WTC11 (cell line): ENCODE measurements around the gene CEP78. TPM values are rescaled to one million over a fixed set of nuclear protein-coding genes. Genes with fewer than 3 reads are reported as not detected.

Experiments
- ATAC-seq: fragments of 200-7000 bp; cut with Tn5 transposase; 2 replicates; pipeline ENCODE4 v1.10.0; 2021; ENCODE audit warnings: mild to moderate bottlenecking, moderate library complexity
- CTCF ChIA-PET: fragments of 300-600 bp; sonication (Branson Sonifier 250); formaldehyde crosslinking; loops from one replicate; lab custom pipeline; 2021; ENCODE audit warnings: antibody characterized with exemption; lab: Charles Lee
- POLR2A ChIA-PET: fragments of 350-600 bp; sonication (Branson Sonifier 250); formaldehyde crosslinking; loops from one replicate; lab custom pipeline; 2021; ENCODE audit warnings: antibody characterized with exemption; lab: Charles Lee
- DNase-seq: peaks from one replicate; pipeline ENCODE4 v3.0.0; 2021; ENCODE audit warnings: low spot score
- H3K27ac Mint-ChIP-seq: 2 replicates; pipeline ENCODE4 v1.8.0; 2021; ENCODE audit warnings: mixed read lengths
- H3K27me3 Mint-ChIP-seq: 2 replicates; pipeline ENCODE4 v1.8.0; 2021; ENCODE audit warnings: low read depth, mild to moderate bottlenecking, moderate library complexity, mixed read lengths
- H3K36me3 Mint-ChIP-seq: 2 replicates; pipeline ENCODE4 v1.8.0; 2021; ENCODE audit warnings: mixed read lengths
- H3K4me1 Mint-ChIP-seq: 2 replicates; pipeline ENCODE4 v1.8.0; 2022; ENCODE audit warnings: mixed read lengths
- H3K4me3 Mint-ChIP-seq: 2 replicates; pipeline ENCODE4 v1.8.0; 2021; ENCODE audit warnings: mild to moderate bottlenecking, moderate library complexity, mixed read lengths
- H3K9me3 Mint-ChIP-seq: 2 replicates; pipeline ENCODE4 v1.8.0; 2021; ENCODE audit warnings: mixed read lengths
- AFF4 ChIP-seq: sonication (generic); formaldehyde crosslinking; IDR thresholded peaks from 2 replicates; pipeline ENCODE4 v1.8.1; 2023; ENCODE audit warnings: mild to moderate bottlenecking, missing genetic modification reagents, borderline replicate concordance
- ATF2 ChIP-seq: sonication (generic); formaldehyde crosslinking; IDR thresholded peaks from 2 replicates; pipeline ENCODE4 v1.8.1; 2022; ENCODE audit warnings: low read depth, missing genetic modification reagents, borderline replicate concordance
- CDX4 ChIP-seq: fragments of 250-450 bp; sonication (Bioruptor Pico); IDR thresholded peaks from 2 replicates; pipeline ENCODE4 v1.9.0; 2021; ENCODE audit warnings: moderate library complexity, mild to moderate bottlenecking, inconsistent platforms, borderline replicate concordance
- E2F1 ChIP-seq: sonication (generic); formaldehyde crosslinking; IDR thresholded peaks from 2 replicates; pipeline ENCODE4 v1.8.0; 2022; ENCODE audit warnings: mild to moderate bottlenecking, missing genetic modification reagents
- FOXK1 ChIP-seq: sonication (generic); formaldehyde crosslinking; IDR thresholded peaks from 2 replicates; pipeline ENCODE4 v1.8.0; 2022; ENCODE audit warnings: mild to moderate bottlenecking, moderate library complexity, missing genetic modification reagents
- GABPB1 ChIP-seq: sonication (generic); formaldehyde crosslinking; IDR thresholded peaks from 2 replicates; pipeline ENCODE4 v1.8.1; 2023; ENCODE audit warnings: mild to moderate bottlenecking, missing genetic modification reagents
- HMGA2 ChIP-seq: fragments of 250-450 bp; sonication (Bioruptor Pico); IDR thresholded peaks from 2 replicates; pipeline ENCODE4 v1.4.0; 2021; ENCODE audit warnings: mild to moderate bottlenecking, moderate library complexity
- IRF2 ChIP-seq: sonication (generic); formaldehyde crosslinking; IDR thresholded peaks from 2 replicates; pipeline ENCODE4 v1.8.0; 2022; ENCODE audit warnings: low read depth, missing genetic modification reagents, borderline replicate concordance
- MAX ChIP-seq: sonication (generic); formaldehyde crosslinking; IDR thresholded peaks from 2 replicates; pipeline ENCODE4 v1.8.0; 2022; ENCODE audit warnings: mild to moderate bottlenecking, missing genetic modification reagents
- NFE2L1 ChIP-seq: sonication (generic); formaldehyde crosslinking; IDR thresholded peaks from 2 replicates; pipeline ENCODE4 v1.8.1; 2023; ENCODE audit warnings: missing genetic modification reagents
- PRDM15 ChIP-seq: sonication (generic); formaldehyde crosslinking; IDR thresholded peaks from 2 replicates; pipeline ENCODE4 v1.8.0; 2022; ENCODE audit warnings: missing genetic modification reagents
- ZBTB21 ChIP-seq: sonication (generic); formaldehyde crosslinking; IDR thresholded peaks from 2 replicates; pipeline ENCODE4 v1.8.1; 2023; ENCODE audit warnings: mild to moderate bottlenecking, missing genetic modification reagents, borderline replicate concordance
- ZNF232 ChIP-seq: sonication (generic); formaldehyde crosslinking; IDR thresholded peaks from 2 replicates; pipeline ENCODE4 v1.8.0; 2022; ENCODE audit warnings: mild to moderate bottlenecking, missing genetic modification reagents
- ZNF423 ChIP-seq: fragments of 250-450 bp; sonication (Bioruptor Pico); IDR thresholded peaks from 2 replicates; pipeline ENCODE4 v2.1.2; 2022; ENCODE audit warnings: mild to moderate bottlenecking, moderate library complexity
- ZNF425 ChIP-seq: fragments of 250-450 bp; sonication (Bioruptor Pico); conservative IDR thresholded peaks from 2 replicates; pipeline ENCODE4 v1.9.0; 2021; ENCODE audit warnings: mild to moderate bottlenecking
- total RNA-seq: library from RNA; stranded (reverse); gene quantifications from 3 replicates; pipeline ENCODE4 v1.2.3, GENCODE V29; 2021

CEP78 gene
- total RNA-seq, 1 experiment from 2014 or later: 42.0 TPM

- peak overlapping the region; percentile 10; the same call in 1 of the 2 replicates for H3K27ac Mint-ChIP-seq
- TF ChIP-seq MAX (CRISPR knock-in tag): no peak
- TF ChIP-seq ATF2 (CRISPR knock-in tag): no peak
- TF ChIP-seq ZNF425 (CRISPR knock-in tag): no peak
- TF ChIP-seq, all 79 proteins: peak for 0
- CTCF ChIA-PET: no interaction called here
- peaks cover 34% of the 10 kb centered on the region for H3K4me1 Mint-ChIP-seq
- POLR2A ChIA-PET: no interaction called here
- H3K36me3 Mint-ChIP-seq: peaks cover 13% of the 10 kb centered on the region
- H3K27me3 Mint-ChIP-seq: no peaks in the 10 kb centered on the region
- DNase-seq: no peak
- H3K4me3 Mint-ChIP-seq: peak overlapping the region; percentile 91
- no peak for ATAC-seq
- H3K9me3 Mint-ChIP-seq: no peaks in the 10 kb centered on the region
These were observed 59.3 kb downstream of the CEP78 start for GRCh38 chr9:78295177-78295575.

- DNase-seq: no peak
- peaks cover 17% of the 10 kb centered on the region for H3K36me3 Mint-ChIP-seq
- POLR2A ChIA-PET: interaction anchor here (1.1 to 2.1 kb wide), 3 partner anchors 13 to 60 kb away, joined by 3 to 15 read pairs (median 4); partner anchors contain the start of gene CEP78
- H3K27ac Mint-ChIP-seq: peak overlapping the region; percentile 97
- CTCF ChIA-PET: interaction anchor here (1.1 to 1.6 kb wide), 2 partner anchors 59 to 318 kb away, joined by 3 to 4 read pairs; partner anchors contain the start of gene CEP78
- ATAC-seq: no peak
- peaks cover 34% of the 10 kb centered on the region for H3K4me1 Mint-ChIP-seq
- peak overlapping the region; percentile 91 for H3K4me3 Mint-ChIP-seq
- no peak for TF ChIP-seq FOXK1 (CRISPR knock-in tag)
- TF ChIP-seq CDX4 (CRISPR knock-in tag): no peak
- TF ChIP-seq AFF4 (CRISPR knock-in tag): no peak
- TF ChIP-seq ZNF423 (CRISPR knock-in tag): no peak
- TF ChIP-seq ZBTB21: no peak
- TF ChIP-seq E2F1 (CRISPR knock-in tag): no peak
- TF ChIP-seq ZNF232 (CRISPR knock-in tag): no peak
- TF ChIP-seq IRF2: no peak
- no peak for TF ChIP-seq PRDM15 (CRISPR knock-in tag)
- no peak for TF ChIP-seq HMGA2 (CRISPR knock-in tag)
- TF ChIP-seq NFE2L1 (CRISPR knock-in tag): no peak
- TF ChIP-seq GABPB1 (CRISPR knock-in tag): no peak
- H3K9me3 Mint-ChIP-seq: no peaks in the 10 kb centered on the region
- no peaks in the 10 kb centered on the region for H3K27me3 Mint-ChIP-seq
These were observed 59.9 kb downstream of the CEP78 start for GRCh38 chr9:78295731-78296130.
